ENCODE data around the gene THAP3.
"Not testable (repeated sequence)": the region's sequence is repeated elsewhere in the genome, so short reads cannot be mapped to it uniquely, and the experiment has no call there.

Gene THAP3

GRCh38 chr1:6631058-6631457, 6.4 kb downstream of the THAP3 start:
- DNase-seq (ENCODE audit: low read depth) = no peak
- TF ChIP-seq CTCF (IDR thresholded peaks at IDR 0.05; ENCODE audit: insufficient read depth, low read depth, low read length, missing control alignments) = no peak
- H3K4me3 ChIP-seq (ENCODE audit: low read length) = no peak overlapping the region

GRCh38 chr1:6632588-6633514, 8.2 kb downstream of the THAP3 start:
- DNase-seq (ENCODE audit: low read depth) = no peak
- TF ChIP-seq CTCF (IDR thresholded peaks at IDR 0.05; ENCODE audit: insufficient read depth, low read depth, low read length, missing control alignments) = no peak
- H3K4me3 ChIP-seq (ENCODE audit: low read length) = no peak overlapping the region

GRCh38 chr1:6634371-6635052, 9.8 kb downstream of the THAP3 start:
- TF ChIP-seq CTCF (IDR thresholded peaks at IDR 0.05; ENCODE audit: insufficient read depth, low read depth, low read length, missing control alignments) = peak; percentile 60
- H3K4me3 ChIP-seq (ENCODE audit: low read length) = no peak overlapping the region
- DNase-seq (ENCODE audit: low read depth) = peak; percentile 62

GRCh38 chr1:6635161-6635909, 10.7 kb downstream of the THAP3 start:
- no peak for DNase-seq (ENCODE audit: low read depth)
- TF ChIP-seq CTCF (IDR thresholded peaks at IDR 0.05; ENCODE audit: insufficient read depth, low read depth, low read length, missing control alignments) = no peak
- H3K4me3 ChIP-seq (ENCODE audit: low read length) = no peak overlapping the region

GRCh38 chr1:6635910-6636760, 11.5 kb downstream of the THAP3 start:
- no peak for TF ChIP-seq CTCF (IDR thresholded peaks at IDR 0.05; ENCODE audit: insufficient read depth, low read depth, low read length, missing control alignments)
- H3K4me3 ChIP-seq (ENCODE audit: low read length) = no peak overlapping the region
- no peak for DNase-seq (ENCODE audit: low read depth)

GRCh38 chr1:6636778-6637177, 12.1 kb downstream of the THAP3 start:
- DNase-seq (ENCODE audit: low read depth); H3K4me3 ChIP-seq (ENCODE audit: low read length): not testable (repeated sequence)
